ENCODE data around the gene GEMIN4.
"Not testable (repeated sequence)": the region's sequence is repeated elsewhere in the genome, so short reads cannot be mapped to it uniquely, and the experiment has no call there.

The GEMIN4 gene

GRCh38 chr17:752002-752619, at the start of gene GEMIN4:
GEMIN4 (minus strand) TSS chr17:752264; CDS start chr17:752142, 122 bp downstream.
- DNase-seq (ENCODE audit: low read depth) = peak; percentile 57

DNA sequence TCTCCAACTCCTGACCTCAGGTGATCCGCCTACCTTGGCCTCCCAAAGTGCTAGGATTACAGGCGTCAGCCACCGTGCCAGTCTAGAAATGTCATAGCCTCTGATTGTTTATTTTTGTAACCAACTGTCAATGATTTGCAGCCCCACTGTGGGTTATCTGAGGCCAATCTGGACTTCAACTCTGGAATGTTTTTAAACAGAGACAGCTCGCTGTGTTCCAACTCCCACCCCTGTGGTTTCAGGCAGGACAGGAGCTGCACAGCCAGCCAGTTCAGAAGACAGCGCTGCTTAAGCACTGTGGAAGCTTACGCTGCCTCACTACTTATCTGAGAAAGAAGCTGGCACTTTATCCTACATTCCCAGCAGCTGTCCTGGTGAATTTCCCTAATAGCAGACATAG, 49.6 kb upstream of the GEMIN4 start:
- DNase-seq (ENCODE audit: low read depth) = no peak

GRCh38 chr17:800446-801242, 48.6 kb upstream of the GEMIN4 start:
- no peak for DNase-seq (ENCODE audit: low read depth)

DNA sequence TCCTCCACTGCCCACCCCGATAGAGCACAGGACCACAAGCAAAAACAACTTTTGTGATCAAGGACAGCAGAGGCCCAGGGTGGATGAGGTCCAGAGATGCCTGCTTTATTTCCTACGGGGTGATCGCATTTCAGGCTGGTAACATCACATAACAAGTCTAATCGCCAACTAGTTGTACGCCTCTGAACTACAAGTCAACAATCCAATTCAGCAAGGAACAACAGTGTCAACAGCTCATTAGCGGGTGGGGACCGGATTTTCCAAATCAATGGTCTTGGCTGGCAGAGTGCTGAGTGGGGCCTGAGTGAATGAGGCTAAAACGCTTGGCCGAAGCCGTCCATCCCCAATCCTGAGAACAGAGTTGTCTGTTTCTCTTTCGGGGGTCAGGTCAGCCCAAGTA, 47.2 kb upstream of the GEMIN4 start:
- DNase-seq (ENCODE audit: low read depth) = no peak

DNA sequence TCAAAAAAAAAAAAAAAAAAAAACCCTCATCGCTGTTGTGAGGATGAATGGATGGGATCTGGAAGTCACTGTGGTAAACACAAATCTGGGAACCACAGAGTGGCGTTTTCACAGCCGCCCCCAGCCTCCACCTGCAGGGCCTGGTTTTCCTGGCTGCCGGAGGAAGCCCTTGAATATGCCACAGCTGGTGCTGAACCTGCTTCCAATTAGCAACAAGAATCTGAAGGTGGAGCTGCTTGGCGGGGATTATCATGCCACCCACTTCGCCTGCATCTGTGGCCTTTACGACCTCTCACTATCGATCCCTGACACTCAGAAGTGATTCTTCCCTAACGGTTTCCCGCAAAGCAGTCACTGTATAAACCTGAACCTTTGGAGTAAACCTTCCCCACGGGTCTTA, 46.2 kb upstream of the GEMIN4 start:
- no peak for DNase-seq (ENCODE audit: low read depth)

GRCh38 chr17:797236-797840, 45.3 kb upstream of the GEMIN4 start:
- no peak for DNase-seq (ENCODE audit: low read depth)

DNA sequence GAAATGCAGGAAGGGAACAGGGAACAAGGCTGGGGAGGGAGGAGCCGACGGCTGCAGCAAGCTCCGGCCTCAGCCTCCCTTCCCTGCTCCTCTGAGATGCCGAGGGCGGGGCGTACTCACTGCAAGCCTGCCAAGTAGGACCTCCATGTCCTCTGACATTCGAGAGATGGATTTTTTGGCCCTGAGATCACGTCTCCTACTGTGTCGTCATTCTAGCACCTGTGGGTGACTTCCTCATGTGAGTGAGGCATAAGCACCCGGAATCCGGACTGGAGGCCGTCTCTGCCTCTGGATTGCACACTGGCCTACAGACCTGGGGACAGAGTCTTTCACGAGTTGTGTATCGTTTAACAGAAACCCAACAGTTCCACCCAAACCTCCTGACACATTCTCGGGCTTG, 44.5 kb upstream of the GEMIN4 start:
- DNase-seq (ENCODE audit: low read depth) = no peak

- DNase-seq (ENCODE audit: low read depth) = no peak
These were observed 43.7 kb upstream of the GEMIN4 start for GRCh38 chr17:795721-796120.

DNA sequence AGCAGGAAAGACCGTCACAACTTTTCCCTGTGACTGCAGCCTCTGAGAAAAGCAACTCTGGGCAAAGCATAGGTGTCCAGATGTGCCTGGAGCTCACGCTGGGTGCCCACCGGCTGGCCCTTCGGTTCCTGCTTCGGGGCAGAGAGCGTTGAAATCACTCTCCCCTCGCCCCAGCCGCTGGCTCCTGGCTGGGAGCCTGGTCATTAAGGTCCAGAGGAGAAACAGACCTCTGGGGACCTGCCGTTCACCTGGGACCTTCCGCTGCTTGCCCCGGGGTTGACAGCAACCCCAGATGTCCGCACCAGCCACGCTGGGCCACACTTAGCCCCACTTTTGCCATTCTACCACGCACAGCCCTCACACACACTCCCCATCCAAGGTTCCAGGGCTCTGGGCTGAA, 43.2 kb upstream of the GEMIN4 start:
- DNase-seq (ENCODE audit: low read depth) = no peak

DNA sequence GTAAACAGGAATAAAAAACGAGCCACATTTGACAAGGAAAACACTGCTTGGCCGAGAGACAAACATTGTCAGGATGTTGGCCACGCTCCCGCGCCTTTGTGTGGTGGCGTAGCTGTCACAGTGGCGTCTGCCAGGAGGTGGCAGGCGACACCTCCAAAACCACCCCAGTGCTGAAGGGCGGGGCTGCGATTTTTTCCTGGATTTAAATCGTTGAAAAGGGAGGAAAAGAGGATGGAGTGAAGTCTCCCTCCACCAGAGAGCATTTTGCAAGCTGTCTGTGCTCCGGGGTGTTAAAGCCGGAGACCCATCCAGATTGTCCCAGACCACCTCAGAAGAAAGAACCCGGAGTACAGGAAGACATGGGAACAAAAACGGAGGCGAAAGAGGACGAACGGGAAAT, 42.8 kb upstream of the GEMIN4 start:
- DNase-seq (ENCODE audit: low read depth) = peak; percentile 65

- DNase-seq (ENCODE audit: low read depth) = no peak
These were observed 40.2 kb upstream of the GEMIN4 start for GRCh38 chr17:792277-792676.

DNA sequence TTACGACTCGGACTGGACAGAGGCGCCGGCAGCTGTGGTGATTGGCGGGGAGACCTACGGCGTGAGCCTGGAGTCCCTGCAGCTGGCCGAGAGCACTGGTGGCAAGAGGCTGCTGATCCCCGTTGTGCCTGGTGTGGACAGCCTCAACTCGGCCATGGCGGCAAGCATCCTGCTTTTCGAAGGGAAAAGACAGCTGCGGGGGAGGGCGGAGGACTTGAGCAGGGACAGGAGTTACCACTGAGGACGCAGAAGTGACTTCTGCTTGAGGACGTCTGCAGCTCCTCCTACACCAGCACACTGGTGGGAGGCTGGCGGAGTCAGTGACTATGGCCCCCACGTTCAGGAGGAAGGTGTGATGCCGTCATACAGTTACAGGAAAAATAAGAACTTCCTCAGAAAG, 39.8 kb upstream of the GEMIN4 start:
- DNase-seq (ENCODE audit: low read depth) = no peak

GRCh38 chr17:790874-791247, 38.8 kb upstream of the GEMIN4 start:
- not testable (repeated sequence) for DNase-seq (ENCODE audit: low read depth)

GRCh38 chr17:789931-790873, 38.1 kb upstream of the GEMIN4 start:
- not testable (repeated sequence) for DNase-seq (ENCODE audit: low read depth)

- DNase-seq (ENCODE audit: low read depth) = no peak
These were observed 37.2 kb upstream of the GEMIN4 start for GRCh38 chr17:789160-789840.

- no peak for DNase-seq (ENCODE audit: low read depth)
These were observed 36.5 kb upstream of the GEMIN4 start for GRCh38 chr17:788551-788950.

DNA sequence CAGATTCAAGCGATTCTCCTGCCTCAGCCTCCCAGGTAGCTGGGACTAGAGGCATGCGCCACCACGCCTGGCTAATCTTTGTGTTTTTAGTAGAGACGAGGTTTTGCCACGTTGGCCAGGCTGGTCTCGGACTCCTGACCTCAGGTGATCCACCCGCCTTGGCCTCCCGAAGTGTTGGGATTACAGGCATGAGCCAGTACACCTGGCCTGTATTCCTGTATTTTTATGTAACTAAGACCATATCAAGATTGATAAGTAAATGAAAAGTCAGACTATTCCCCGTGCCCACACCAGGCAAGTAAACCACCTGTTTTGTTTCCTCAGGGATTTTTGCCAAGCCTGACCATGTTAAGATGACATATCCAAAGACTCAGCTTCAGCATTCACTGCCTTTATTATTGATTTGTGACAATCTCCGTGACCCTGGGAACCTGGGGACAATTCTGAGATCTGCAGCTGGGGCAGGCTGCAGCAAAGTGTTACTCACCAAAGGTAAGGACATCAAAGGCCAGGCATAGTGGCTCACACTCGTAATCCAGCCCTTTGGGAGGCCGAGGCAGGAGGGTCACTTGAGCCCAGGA, 35.7 kb upstream of the GEMIN4 start:
- no peak for DNase-seq (ENCODE audit: low read depth)

DNA sequence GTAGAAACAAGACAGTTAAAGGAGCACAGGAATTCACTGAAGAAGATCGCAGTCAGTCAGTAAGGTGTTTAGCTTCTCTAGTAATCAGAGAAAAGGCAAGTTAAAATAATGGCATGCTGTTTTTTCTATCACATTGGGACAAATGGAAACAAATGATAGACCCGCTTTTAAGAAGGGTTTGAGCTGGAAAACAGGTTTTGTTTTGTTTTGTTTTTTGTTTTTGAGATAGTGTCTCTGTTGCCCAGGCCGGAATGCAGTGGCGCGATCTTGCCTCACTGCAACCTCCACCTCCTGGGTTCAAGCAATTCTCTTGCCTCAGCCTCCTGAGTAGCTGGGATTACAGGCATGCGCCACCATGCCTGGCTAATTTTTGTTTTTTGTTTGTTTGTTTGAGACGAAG, 33.8 kb upstream of the GEMIN4 start:
- DNase-seq (ENCODE audit: low read depth) = not testable (repeated sequence)

DNA sequence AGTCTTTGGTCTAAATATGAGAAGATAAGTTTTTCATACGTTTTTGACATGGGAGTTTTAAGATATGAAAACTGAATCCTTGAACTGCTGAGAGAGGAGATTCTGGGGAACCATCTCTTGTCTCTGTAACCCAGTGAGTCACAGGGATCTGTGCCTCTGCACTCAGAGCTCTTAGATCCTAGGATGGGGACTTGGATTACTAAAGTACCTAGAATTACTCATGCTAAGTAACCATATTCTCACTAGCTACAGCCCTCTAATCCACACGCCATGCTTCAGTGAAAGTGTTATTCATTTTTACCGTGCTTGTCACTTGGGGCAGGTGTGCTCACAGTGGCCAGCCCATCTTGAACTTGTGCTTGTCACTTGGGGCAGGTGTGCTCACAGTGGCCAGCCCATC, 32.1 kb upstream of the GEMIN4 start:
- no peak for DNase-seq (ENCODE audit: low read depth)

DNA sequence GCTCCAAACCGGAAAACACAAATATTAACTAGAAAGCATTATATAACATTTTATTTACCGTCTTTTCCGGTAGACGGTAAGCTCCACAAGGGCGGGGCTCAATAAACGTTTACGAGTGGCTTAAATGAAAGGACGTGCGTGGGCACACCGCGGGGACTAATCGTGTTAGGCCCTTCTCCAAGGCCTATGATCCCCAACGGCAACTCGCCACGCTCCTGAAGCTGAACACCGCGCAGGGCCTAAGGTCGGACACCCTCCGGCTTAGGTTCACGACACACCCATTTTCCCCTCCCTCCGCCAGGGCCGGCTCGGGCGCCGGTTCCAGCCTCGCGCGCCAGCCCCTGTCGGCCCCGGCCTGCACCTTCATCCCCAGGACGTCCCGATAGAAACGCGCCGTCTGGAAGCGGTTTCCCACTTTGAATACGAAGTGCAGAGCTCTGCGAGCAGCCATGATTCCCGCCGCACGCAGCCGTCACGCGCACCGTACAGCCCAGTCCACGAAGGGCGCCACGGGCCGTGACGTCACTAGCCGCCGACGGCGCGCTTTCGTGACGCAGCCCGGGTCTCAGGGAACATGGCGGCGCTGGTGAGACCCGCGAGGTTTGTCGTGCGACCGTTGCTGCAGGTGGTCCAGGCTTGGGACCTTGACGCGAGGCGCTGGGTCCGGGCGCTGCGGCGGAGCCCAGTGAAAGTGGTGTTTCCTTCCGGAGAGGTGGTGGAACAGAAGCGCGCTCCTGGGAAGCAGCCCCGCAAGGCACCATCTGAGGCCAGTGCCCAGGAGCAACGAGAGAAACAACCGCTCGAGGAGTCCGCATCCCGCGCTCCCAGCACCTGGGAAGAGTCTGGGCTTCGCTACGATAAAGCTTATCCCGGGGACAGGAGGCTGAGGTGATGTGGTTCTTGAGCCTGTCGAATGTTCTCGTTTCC, 30.0 kb upstream of the GEMIN4 start, which contains the start of the genes GLOD4 and MRM3:
Gene GLOD4 (minus strand): TSS at position 476 of the 927 bp plus-strand sequence. CDS start 25 bp downstream, at position 451.
Gene MRM3 (plus strand): TSS at position 549 of the 927 bp plus-strand sequence. CDS start 26 bp downstream, at position 575.
- DNase-seq (ENCODE audit: low read depth) = peak; percentile 76

Data from GM04504 (cell line).